Lower leg skin (tissue), 3 donors: ENCODE measurements around the gene MRPL18.

Source experiments
- CTCF ChIP-seq, 3 donors: fragments of 450-650 bp; IDR thresholded peaks; one replicate each; pipeline ENCODE4 v1.5.1; 2016; ENCODE audit warnings: antibody characterized with exemption in 3 of 3, mild to moderate bottlenecking in 3 of 3, moderate library complexity in 2 of 3
- POLR2A ChIP-seq, 2 donors: fragments of 450-650 bp; IDR thresholded peaks; one replicate each; pipeline ENCODE4 v1.6.1; 2016 to 2017; ENCODE audit warnings: antibody characterized with exemption in 2 of 2, mild to moderate bottlenecking in 1 of 2, moderate library complexity in 1 of 2

DNA sequence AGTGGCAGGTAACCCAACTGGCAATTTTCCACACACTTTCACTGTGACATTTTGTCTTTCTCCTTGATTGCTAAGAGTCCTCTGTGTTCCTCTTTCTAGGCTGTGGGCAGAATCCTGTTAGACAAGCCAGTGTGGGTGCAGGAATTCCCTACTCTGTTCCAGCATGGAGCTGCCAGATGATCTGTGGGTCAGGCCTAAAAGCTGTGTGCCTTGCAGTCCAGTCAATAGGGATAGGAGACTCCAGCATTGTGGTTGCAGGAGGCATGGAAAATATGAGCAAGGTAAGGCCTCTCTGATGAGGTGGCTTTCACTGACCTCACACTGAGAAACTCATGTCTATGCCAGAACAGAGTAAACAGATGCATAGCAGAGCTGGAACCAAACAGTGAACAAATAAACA lies 23.4 kb upstream of the MRPL18 start:
- TF ChIP-seq CTCF (IDR thresholded peaks at IDR 0.05) (no peak), POLR2A (IDR thresholded peaks at IDR 0.05) (no peak)
